ENCODE data around the gene SCN1B.

- TF ChIP-seq POLR2A (IDR thresholded peaks at IDR 0.05; ENCODE audit: low read length), result no peak
- no peak for TF ChIP-seq CTCF (IDR thresholded peaks at IDR 0.05)
- no peak for TF ChIP-seq FOSB (CRISPR knock-in tag; IDR thresholded peaks at IDR 0.05)
- peak; percentile 79 for TF ChIP-seq NFE2L2 (conservative IDR thresholded peaks at IDR 0.05; ENCODE audit: low read length)
- no peak for TF ChIP-seq ZNF302 (CRISPR knock-in tag; IDR thresholded peaks at IDR 0.05)
- no peak for TF ChIP-seq PBX3 (IDR thresholded peaks at IDR 0.05)
- no peak for TF ChIP-seq JUNB (IDR thresholded peaks at IDR 0.05)
- no peak for TF ChIP-seq E2F6 (IDR thresholded peaks at IDR 0.05; ENCODE audit: borderline replicate concordance, low read depth)
- TF ChIP-seq CBX8 (IDR thresholded peaks at IDR 0.05), result no peak
These were observed 48.0 kb upstream of the SCN1B start for GRCh38 chr19:34982275-34982674.
